ENCODE data around the gene SUGCT.

DNA sequence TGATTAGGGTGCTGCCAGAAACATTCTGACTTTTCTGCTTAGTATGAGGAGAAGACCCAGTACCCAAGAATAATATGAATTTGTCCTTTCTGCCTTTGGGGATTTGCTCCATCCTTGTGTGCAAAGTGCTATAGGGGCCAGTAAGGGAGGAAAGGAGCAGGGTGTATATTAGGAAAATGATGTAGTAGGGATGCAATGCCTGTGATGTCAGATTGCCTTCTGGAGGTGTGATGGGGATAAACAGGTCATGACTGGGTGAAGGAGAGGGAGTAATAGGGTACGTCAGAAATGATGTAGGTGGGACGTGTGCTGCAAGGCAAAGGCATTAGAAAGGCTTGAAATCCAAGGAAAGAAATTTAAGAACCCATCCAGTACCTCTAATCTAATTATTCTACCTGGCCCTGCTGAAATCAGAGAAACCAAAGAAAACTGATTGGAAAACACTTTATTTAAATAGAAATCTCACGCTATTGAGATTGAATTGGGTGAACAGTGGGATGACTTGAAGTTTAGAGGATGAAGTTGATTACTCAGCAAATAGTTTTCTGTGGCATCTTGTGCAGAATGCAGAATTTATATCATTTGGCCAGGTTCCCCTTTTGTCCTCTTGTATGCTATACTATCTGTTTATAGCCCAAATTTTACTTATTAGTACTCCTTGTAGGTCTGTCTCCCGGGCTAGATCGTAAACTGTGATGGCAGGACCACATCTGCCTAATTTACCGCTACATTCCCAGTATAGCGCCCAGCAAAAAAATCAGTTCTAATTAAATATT, 503.9 kb downstream of the SUGCT start:
- TF ChIP-seq ZNF274 (IDR thresholded peaks at IDR 0.05; ENCODE audit: low read depth, low read length), result no peak
- TF ChIP-seq YY1 (IDR thresholded peaks at IDR 0.05; ENCODE audit: insufficient read depth, insufficient read length), result no peak
- TF ChIP-seq SUZ12 (IDR thresholded peaks at IDR 0.05; ENCODE audit: extremely low read depth, insufficient read depth, insufficient read length), result no peak
